Ramos (cell line): ENCODE data around the gene HTRA3.

ENCODE experiments used
- in situ Hi-C: fragments of 300-500 bp; cut with MboI; formaldehyde crosslinking; loops from one replicate; pipeline ENCODE4 v1.14.3; 2022; ENCODE audit warnings: low sequenced_read_pairs; ENCODE audit not compliant: unreplicated experiment

Gene HTRA3

DNA sequence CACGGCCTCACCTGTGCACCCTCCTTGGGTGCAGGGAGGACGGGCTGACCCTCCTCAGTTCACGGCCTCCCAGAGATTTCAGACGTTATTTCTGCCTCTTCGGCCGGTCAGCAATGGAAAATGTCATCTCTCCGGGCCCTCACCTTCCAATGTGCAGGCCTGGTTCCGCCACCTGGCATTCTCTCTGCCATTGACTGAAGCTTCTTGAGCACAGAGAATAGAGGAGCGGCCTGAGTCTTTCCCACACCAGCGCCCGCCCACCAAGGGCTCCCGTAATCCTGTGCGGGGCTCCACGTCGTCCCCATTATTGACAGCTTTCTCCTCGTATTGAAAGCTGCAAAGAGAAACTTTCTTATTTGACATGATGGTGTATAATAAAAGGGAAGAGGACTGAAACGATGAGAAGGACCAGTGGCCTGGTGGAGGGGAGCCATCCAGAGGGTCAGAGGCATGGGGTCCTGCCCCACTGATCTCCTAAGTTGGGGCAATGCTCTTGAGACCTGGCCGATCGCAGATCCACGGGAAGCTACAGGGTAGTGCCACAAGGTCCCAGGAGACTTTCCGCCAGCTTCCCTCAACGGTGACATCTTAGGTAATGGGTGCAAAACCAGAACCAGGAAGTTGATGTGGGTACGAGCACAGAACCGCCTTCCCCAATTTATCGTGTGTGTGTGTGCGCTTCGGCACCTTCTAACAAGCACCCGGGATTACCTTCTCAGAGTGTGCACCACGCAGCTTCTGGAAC lies 20.6 kb downstream of the HTRA3 start:
- in situ Hi-C loops = no loop called here

DNA sequence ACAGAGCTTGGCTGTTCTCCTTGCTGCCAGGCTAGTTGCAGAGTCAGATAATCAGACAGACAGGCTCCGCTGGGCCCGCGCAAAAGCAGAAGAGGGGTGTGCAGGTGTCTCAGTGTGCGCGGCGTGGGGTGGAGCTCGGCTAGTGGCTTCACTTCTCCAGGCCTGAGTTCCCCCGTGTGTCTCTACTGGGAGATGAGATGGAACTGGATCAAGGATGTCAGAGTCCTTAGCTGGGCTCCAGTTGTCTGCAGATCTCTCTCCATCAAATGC lies 21.1 kb downstream of the HTRA3 start:
- in situ Hi-C loops = no loop called here

GRCh38 chr4:8291036-8291682 lies 21.6 kb downstream of the HTRA3 start:
- in situ Hi-C loops = no loop called here

GRCh38 chr4:8291701-8292477 lies 22.3 kb downstream of the HTRA3 start:
- in situ Hi-C loops = no loop called here

- in situ Hi-C loops = no loop called here
These were observed 23.0 kb downstream of the HTRA3 start for GRCh38 chr4:8292478-8293107.

GRCh38 chr4:8293131-8293975 lies 23.8 kb downstream of the HTRA3 start:
- in situ Hi-C loops = no loop called here

DNA sequence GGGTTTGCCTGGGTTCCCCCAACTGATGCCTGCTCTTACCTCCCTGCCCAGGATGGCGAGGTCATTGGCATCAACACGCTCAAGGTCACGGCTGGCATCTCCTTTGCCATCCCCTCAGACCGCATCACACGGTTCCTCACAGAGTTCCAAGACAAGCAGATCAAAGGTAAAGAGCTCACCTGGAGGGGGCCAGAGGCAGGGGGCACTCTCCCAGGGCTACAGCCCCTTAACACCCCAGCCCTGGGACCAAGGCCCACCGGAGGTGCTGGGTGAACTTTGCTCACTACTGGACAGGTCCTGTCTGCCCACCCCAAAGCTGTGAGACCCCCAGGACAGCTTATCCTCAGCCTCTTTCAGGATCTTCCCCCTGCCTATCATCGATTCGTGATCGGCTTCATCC lies 24.5 kb downstream of the HTRA3 start:
- in situ Hi-C loops = no loop called here

- in situ Hi-C loops = no loop called here
These were observed 25.2 kb downstream of the HTRA3 start for GRCh38 chr4:8294775-8295174.

DNA sequence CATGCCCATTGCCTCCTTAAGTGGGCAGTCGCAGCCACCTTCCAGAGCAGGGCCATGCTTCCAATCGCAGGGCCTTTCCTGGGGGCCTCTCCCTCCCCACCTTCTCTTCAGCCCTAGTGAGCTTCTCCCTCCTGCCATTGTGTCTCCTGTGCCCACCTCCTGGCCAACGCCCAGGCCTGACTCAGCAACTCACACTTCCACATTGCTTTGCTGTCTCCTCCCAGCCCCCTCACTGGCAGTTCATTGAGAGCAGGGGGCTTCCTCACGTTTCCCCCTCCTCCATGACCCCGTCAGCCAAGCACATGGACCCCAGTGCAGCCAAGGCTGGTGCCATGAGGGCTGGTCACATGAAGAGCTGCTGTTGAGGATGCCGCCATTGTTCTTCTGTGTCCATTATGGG lies 25.9 kb downstream of the HTRA3 start:
- in situ Hi-C loops = no loop called here

- in situ Hi-C loops = no loop called here
These were observed 26.9 kb downstream of the HTRA3 start for GRCh38 chr4:8296491-8296890.

- in situ Hi-C loops = no loop called here
These were observed 27.6 kb downstream of the HTRA3 start for GRCh38 chr4:8297141-8297601.

DNA sequence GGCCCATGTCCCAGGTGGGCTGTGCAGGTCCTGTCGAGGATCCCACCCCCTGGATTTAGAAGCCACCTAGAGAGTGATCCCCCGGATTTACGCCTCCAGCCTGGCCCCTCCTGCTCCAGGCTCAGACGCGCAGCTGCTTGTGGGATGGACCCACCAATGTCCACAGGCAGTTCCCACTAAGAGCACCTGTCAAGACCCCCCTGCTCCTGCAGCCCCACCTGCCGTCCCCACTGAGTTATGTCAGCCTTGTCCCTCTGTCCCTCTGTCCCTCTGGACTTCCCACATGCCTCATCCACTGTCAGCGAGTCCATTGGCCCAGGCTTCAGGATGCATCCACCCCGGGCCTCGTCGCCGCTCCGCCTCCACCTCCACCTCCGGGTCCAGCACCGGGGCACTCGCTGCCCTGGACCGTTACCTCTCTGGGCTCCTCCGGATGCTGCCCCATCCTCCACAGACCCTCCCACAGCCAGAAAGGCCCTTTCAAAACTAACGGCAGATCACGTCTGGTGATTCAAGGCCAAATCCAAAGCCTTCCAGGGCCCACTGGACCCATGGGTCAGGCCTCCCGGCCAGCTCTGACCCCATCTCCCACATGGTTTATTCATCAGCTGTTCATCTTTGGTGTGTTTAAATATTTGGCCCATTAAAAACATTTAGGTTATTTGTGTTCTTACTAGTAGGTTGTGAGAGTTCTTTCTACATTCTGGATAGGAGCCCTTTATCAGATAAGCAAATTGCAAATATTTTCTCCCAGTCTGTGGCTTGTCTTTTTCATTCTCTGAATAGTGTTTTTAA lies 28.3 kb downstream of the HTRA3 start:
- in situ Hi-C loops = no loop called here

- in situ Hi-C loops = no loop called here
These were observed 31.3 kb downstream of the HTRA3 start for GRCh38 chr4:8300832-8301231.

- in situ Hi-C loops = no loop called here
These were observed 32.5 kb downstream of the HTRA3 start for GRCh38 chr4:8301851-8302730.

- in situ Hi-C loops = no loop called here
These were observed 33.5 kb downstream of the HTRA3 start for GRCh38 chr4:8303081-8303480.

- in situ Hi-C loops = no loop called here
These were observed 34.1 kb downstream of the HTRA3 start for GRCh38 chr4:8303485-8304281.

DNA sequence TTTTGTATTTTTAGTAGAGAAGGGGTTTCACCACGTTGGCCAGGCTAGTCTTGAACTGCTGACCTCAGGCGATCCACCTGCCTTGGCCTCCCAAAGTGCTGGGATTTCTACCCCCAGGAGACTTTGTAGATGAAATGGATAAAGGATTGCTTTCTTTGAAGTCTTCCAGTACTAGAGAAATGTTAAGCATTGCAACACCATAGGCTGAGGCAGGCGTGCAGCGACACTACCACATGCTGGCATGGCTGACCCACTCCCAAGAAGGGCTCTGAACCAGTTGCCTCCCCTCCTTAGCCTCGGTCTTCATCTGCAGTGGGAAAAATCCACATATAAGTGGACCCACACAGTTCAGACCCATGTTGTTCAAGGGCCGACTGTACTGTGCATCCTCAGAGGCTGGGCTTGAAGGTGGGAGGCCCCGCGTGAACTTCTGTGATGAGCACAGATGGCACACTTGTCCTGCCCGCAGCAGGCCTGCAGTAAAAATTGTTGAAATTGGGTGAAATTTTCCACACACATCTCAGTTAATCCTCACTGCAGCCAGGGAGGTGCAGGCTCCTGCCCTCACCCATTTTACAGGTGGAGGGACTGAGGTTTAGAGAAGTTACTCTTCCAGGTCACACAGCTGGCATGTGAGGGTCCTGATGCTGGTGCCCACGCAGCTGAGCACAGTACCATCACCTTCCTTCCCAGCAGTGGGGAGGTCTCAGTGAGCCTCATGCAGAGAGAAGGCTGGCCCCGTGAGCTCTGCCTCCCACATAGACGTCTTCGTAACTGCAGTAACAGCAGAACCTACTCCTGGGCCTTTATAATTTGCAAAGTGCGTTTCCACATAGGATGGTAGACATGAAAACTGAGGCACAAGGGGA lies 35.5 kb downstream of the HTRA3 start:
- in situ Hi-C loops = no loop called here
